K562 (cell line): Measurements from ENCODE around the gene GAS2L1. TPM values are rescaled to one million over a fixed set of nuclear protein-coding genes. Genes with fewer than 3 reads are reported as not detected.

Experiments used
- ATAC-seq: fragments of 200-7000 bp; cut with Tn5 transposase; 3 replicates; pipeline ENCODE4 v1.9.1; 2020; ENCODE audit warnings: moderate library complexity
- BruUV-seq: library from RNA; stranded (reverse); fragments of 400-500 nt; replicated peaks from 2 replicates; lab custom pipeline; 2021; lab: Mats Ljungman, UMichigan
- CTCF ChIA-PET: fragments of 300-600 bp; formaldehyde crosslinking; extraction: SDS; loops from one replicate; lab custom pipeline; 2021; ENCODE audit warnings: low intra/inter-chr PET ratio; lab: Yijun Ruan, JAX
- POLR2A ChIA-PET: fragments of 300-600, 350-650 bp; sonication (Branson Sonifier 250); formaldehyde crosslinking; extraction: SDS; loops from one replicate; lab custom pipeline; 2021; ENCODE audit warnings: antibody characterized with exemption, inconsistent platforms; lab: Yijun Ruan, JAX
- DNase-seq, 4 experiments: peaks; one replicate each; pipeline versions ENCODE4 v3.0.0 to v3.0.0-alpha.2; 2011 to 2018; ENCODE audit warnings: low spot score in 3 of 4, mixed read lengths in 3 of 4; ENCODE audit errors: extremely low read depth in 1 of 4
- FAIRE-seq: peaks from 2 replicates; lab custom pipeline; 2011; peaks lifted over from hg19 to GRCh38; lab: Jason Lieb, UNC
- H2AFZ ChIP-seq: 2 replicates; pipeline ENCODE4 v1.6.0; 2011; ENCODE audit warnings: low read depth, low read length, control low read depth, inconsistent platforms
- H3K27ac ChIP-seq: fragments of 200-600 bp; 3 replicates; pipeline ENCODE4 v1.8.0; 2011; ENCODE audit warnings: low read depth, mild to moderate bottlenecking, control low read depth, inconsistent platforms, low read length, moderate library complexity, mixed read lengths; ENCODE audit errors: extremely low read depth
- H3K27me3 ChIP-seq, 2 experiments: fragments of 300-600 bp in 1 of 2; 2 replicates in 1 of 2; 3 replicates in 1 of 2; pipeline versions ENCODE4 v1.6.0 to v1.8.0; 2011; ENCODE audit warnings: inconsistent platforms in 2 of 2, low read length in 2 of 2, mild to moderate bottlenecking in 1 of 2, mixed read lengths in 1 of 2, moderate library complexity in 1 of 2; ENCODE audit not compliant: control insufficient read depth in 2 of 2, insufficient read depth in 2 of 2
- H3K36me3 ChIP-seq: fragments of 300-600 bp; 3 replicates; pipeline ENCODE4 v1.8.0; 2011; ENCODE audit warnings: mild to moderate bottlenecking, low read length, inconsistent platforms; ENCODE audit not compliant: control insufficient read depth, insufficient read depth
- H3K4me1 ChIP-seq, 2 experiments: fragments of 200-600 bp in 1 of 2; replicated peaks in 1 of 2; 2 replicates in 1 of 2; 3 replicates in 1 of 2; pipeline versions ENCODE4 v1.5.1 to v1.8.0; 2011; ENCODE audit warnings: inconsistent platforms in 2 of 2, low read length in 2 of 2, mild to moderate bottlenecking in 1 of 2, mixed read lengths in 1 of 2, moderate library complexity in 1 of 2; ENCODE audit not compliant: control insufficient read depth in 2 of 2, insufficient read depth in 2 of 2
- H3K4me2 ChIP-seq: 2 replicates; pipeline ENCODE4 v1.6.1; 2011; ENCODE audit warnings: low read length, control low read depth, inconsistent platforms, mixed read lengths; ENCODE audit not compliant: insufficient read depth
- H3K4me3 ChIP-seq: fragments of 200-600 bp; sonication (generic), shearing (Covaris generic); 2 replicates; pipeline ENCODE4 v1.5.1; 2016; ENCODE audit warnings: control low read depth, inconsistent platforms
- H3K79me2 ChIP-seq: fragments of 200-600 bp; 3 replicates; pipeline ENCODE4 v1.8.0; 2011; ENCODE audit warnings: low read length, inconsistent platforms; ENCODE audit not compliant: control insufficient read depth, insufficient read depth
- H3K9ac ChIP-seq, 2 experiments: 2 replicates each; pipeline versions ENCODE4 v1.6.0 to v1.6.1; 2011; ENCODE audit warnings: low read depth in 2 of 2, low read length in 2 of 2, control low read depth in 1 of 2, inconsistent platforms in 1 of 2, mild to moderate bottlenecking in 1 of 2, mixed read lengths in 1 of 2; ENCODE audit not compliant: insufficient read depth in 1 of 2
- H3K9me1 ChIP-seq: one replicate; pipeline ENCODE4 v1.6.0; 2011; ENCODE audit warnings: inconsistent platforms, mild to moderate bottlenecking, low read length, moderate library complexity; ENCODE audit not compliant: control insufficient read depth, insufficient read depth
- H3K9me3 ChIP-seq: replicated peaks from 2 replicates; pipeline ENCODE4 v1.5.1; 2011; ENCODE audit warnings: low read depth, low read length, inconsistent platforms; ENCODE audit not compliant: control insufficient read depth, insufficient read depth
- H4K20me1 ChIP-seq: replicated peaks from 2 replicates; pipeline ENCODE4 v1.6.1; 2011; ENCODE audit warnings: low read length, inconsistent platforms, mixed read lengths; ENCODE audit not compliant: control insufficient read depth, insufficient read depth
- BRD4 ChIP-seq: fragments of 200-600 bp; sonication (generic); IDR thresholded peaks from 2 replicates; pipeline ENCODE4 v1.6.1; 2017; ENCODE audit warnings: inconsistent platforms
- CTBP1 ChIP-seq: fragments of 450-650 bp; IDR thresholded peaks from 2 replicates; pipeline ENCODE4 v1.6.1; 2016; ENCODE audit warnings: borderline replicate concordance
- CTCFL ChIP-seq: IDR thresholded peaks from 2 replicates; pipeline ENCODE4 v1.6.1; 2011; ENCODE audit warnings: borderline replicate concordance, low read depth, mild to moderate bottlenecking, moderate library complexity, low read length; ENCODE audit not compliant: insufficient read depth, poor library complexity, severe bottlenecking
- KDM1A ChIP-seq, 2 experiments: fragments of 450-650 bp; IDR thresholded peaks; 2 replicates each; pipeline ENCODE4 v1.6.1; 2016; ENCODE audit warnings: mild to moderate bottlenecking in 2 of 2
- MCM5 ChIP-seq: fragments of 450-650 bp; IDR thresholded peaks from 2 replicates; pipeline ENCODE4 v1.6.1; 2016; ENCODE audit warnings: low read depth
- MED1 ChIP-seq: sonication (generic); formaldehyde crosslinking; IDR thresholded peaks from 2 replicates; pipeline ENCODE4 v1.8.1; 2023; ENCODE audit warnings: missing genetic modification reagents, borderline replicate concordance
- NCOA2 ChIP-seq, 2 experiments: fragments of 450-650 bp; IDR thresholded peaks; 2 replicates each; pipeline ENCODE4 v1.6.1; 2018; ENCODE audit warnings: mild to moderate bottlenecking in 2 of 2, moderate library complexity in 1 of 2; ENCODE audit not compliant: partially characterized antibody in 2 of 2
- STAT6 ChIP-seq: sonication (generic); formaldehyde crosslinking; IDR thresholded peaks from 2 replicates; pipeline ENCODE4 v1.8.1; 2023; ENCODE audit warnings: mild to moderate bottlenecking, missing genetic modification reagents
- ZNF318 ChIP-seq, 2 experiments: fragments of 450-650 bp; IDR thresholded peaks; 2 replicates each; pipeline ENCODE4 v1.6.1; 2016; ENCODE audit warnings: mild to moderate bottlenecking in 2 of 2, borderline replicate concordance in 1 of 2, low read depth in 1 of 2, moderate library complexity in 1 of 2
- WGBS: fragments of 100-300 bp; shearing (Covaris generic); methylation state at CpG from one replicate; pipeline ENCODE4 v1.1.6; 2016; ENCODE audit warnings: low coverage, mixed read lengths; ENCODE audit not compliant: insufficient coverage; ENCODE audit errors: missing lambda C conversion rate; 5-methylcytosine and 5-hydroxymethylcytosine counted together
- in situ Hi-C: fragments of 300-500 bp; cut with MboI; formaldehyde crosslinking; loops from 4 replicates; pipeline ENCODE4 v1.15.0; 2018; ENCODE audit warnings: inconsistent platforms, mixed read lengths
- intact Hi-C: fragments of 100-400 bp; cut with micrococcal nuclease; formaldehyde crosslinking; loops from 2 replicates; pipeline ENCODE4 v1.14.2; 2022
- polyA plus RNA-seq, 8 experiments: library from polyadenylated mRNA; depleted of rRNA in 4 of 8; stranded (reverse) in 5 of 8; unstranded in 3 of 8; fragments of >200 nt; fragmentation: Nextera tagmentation in 2 of 8; fragmentation: Illumina TruSeq in 1 of 8; extraction: Ambion mirVana in 2 of 8; extraction: Trizol in 1 of 8; gene quantifications; 2 replicates each; pipeline versions ENCODE4 v1.2.1 to v1.2.3, GENCODE V29; 2011 to 2014; ENCODE audit warnings: inconsistent platforms in 1 of 8, missing spikeins in 1 of 8
- total RNA-seq, 7 experiments: library from RNA; depleted of rRNA in 6 of 7; stranded (reverse); fragments of >200 nt in 6 of 7; fragmentation: Illumina TruSeq in 2 of 7; extraction: Trizol in 2 of 7; gene quantifications; 2 replicates each; pipeline versions ENCODE4 v1.2.1 to v1.2.3, GENCODE V29; 2011 to 2021; ENCODE audit warnings: low replicate concordance in 1 of 7

Gene GAS2L1
- total and polyA plus RNA-seq, 9 of the 15 experiments (the other 6 are each of a cell fraction or from before 2014, with no cell fraction given) = 0.56 to 19.7 (median 3.2) TPM

- Histone ChIP-seq H3K27me3 (no peaks in the 10 kb centered on the region), H3K9me1 (no peaks in the 10 kb centered on the region), H3K9me3 (no peaks in the 10 kb centered on the region), H3K4me2 (no peak overlapping the region), H3K36me3 (peaks cover 25% of the 10 kb centered on the region; the same call in 1 of the 3 replicates), H4K20me1 (no peaks in the 10 kb centered on the region), H3K4me3 (no peak overlapping the region), H3K79me2 (no peaks in the 10 kb centered on the region), H3K9ac (no peak overlapping the region), H3K27ac (no peak overlapping the region), H3K4me1 (no peaks in the 10 kb centered on the region; a peak in 1 of 5 replicates), H2AFZ (no peak overlapping the region)
- ATAC-seq (no peak), FAIRE-seq (no peak), DNase-seq (no peak)
- POLR2A ChIA-PET = no interaction called here
- CTCF ChIA-PET = no interaction called here
- in situ Hi-C loops (no loop called here), intact Hi-C loops (no loop called here)
- 62% methylated on average over 6 of the region's 8 CpGs for WGBS
- BruUV-seq = no TSS peak
- TF ChIP-seq STAT6 (CRISPR knock-in tag) = no peak
- no peak for TF ChIP-seq KDM1A (IDR thresholded peaks at IDR 0.05)
- TF ChIP-seq MED1 = no peak
- TF ChIP-seq NCOA2 (IDR thresholded peaks at IDR 0.05; ENCODE audit: partially characterized antibody in 2 of 2) = no peak
- TF ChIP-seq CTBP1 = no peak
- TF ChIP-seq ZNF318 (IDR thresholded peaks at IDR 0.05; ENCODE audit: borderline replicate concordance in 1 of 2, low read depth in 1 of 2) = no peak
- no peak for TF ChIP-seq BRD4
- TF ChIP-seq CTCFL = no peak
- TF ChIP-seq MCM5 = no peak
These were observed 18.9 kb downstream of the GAS2L1 start for GRCh38 chr22:29325356-29325755.
